WTC11 (cell line): ENCODE results near the gene MTMR6. TPM values are rescaled to one million over a fixed set of nuclear protein-coding genes. Genes with fewer than 3 reads are reported as not detected.

Experiments used
- ATAC-seq: fragments of 200-7000 bp; cut with Tn5 transposase; 2 replicates; pipeline ENCODE4 v1.10.0; 2021; ENCODE audit warnings: mild to moderate bottlenecking, moderate library complexity
- CTCF ChIA-PET: fragments of 300-600 bp; sonication (Branson Sonifier 250); formaldehyde crosslinking; loops from one replicate; lab custom pipeline; 2021; ENCODE audit warnings: antibody characterized with exemption; lab: Charles Lee
- POLR2A ChIA-PET: fragments of 350-600 bp; sonication (Branson Sonifier 250); formaldehyde crosslinking; loops from one replicate; lab custom pipeline; 2021; ENCODE audit warnings: antibody characterized with exemption; lab: Charles Lee
- DNase-seq: peaks from one replicate; pipeline ENCODE4 v3.0.0; 2021; ENCODE audit warnings: low spot score
- H3K27ac Mint-ChIP-seq: 2 replicates; pipeline ENCODE4 v1.8.0; 2021; ENCODE audit warnings: mixed read lengths
- H3K27me3 Mint-ChIP-seq: 2 replicates; pipeline ENCODE4 v1.8.0; 2021; ENCODE audit warnings: low read depth, mild to moderate bottlenecking, moderate library complexity, mixed read lengths
- H3K36me3 Mint-ChIP-seq: 2 replicates; pipeline ENCODE4 v1.8.0; 2021; ENCODE audit warnings: mixed read lengths
- H3K4me1 Mint-ChIP-seq: 2 replicates; pipeline ENCODE4 v1.8.0; 2022; ENCODE audit warnings: mixed read lengths
- H3K4me3 Mint-ChIP-seq: 2 replicates; pipeline ENCODE4 v1.8.0; 2021; ENCODE audit warnings: mild to moderate bottlenecking, moderate library complexity, mixed read lengths
- H3K9me3 Mint-ChIP-seq: 2 replicates; pipeline ENCODE4 v1.8.0; 2021; ENCODE audit warnings: mixed read lengths
- AR ChIP-seq: fragments of 250-450 bp; sonication (Bioruptor Pico); IDR thresholded peaks from 2 replicates; pipeline ENCODE4 v1.9.0; 2021; ENCODE audit warnings: mild to moderate bottlenecking
- ATF3 ChIP-seq: sonication (generic); formaldehyde crosslinking; conservative IDR thresholded peaks from 2 replicates; pipeline ENCODE4 v1.8.1; 2022; ENCODE audit warnings: mild to moderate bottlenecking, missing genetic modification reagents
- ATF6 ChIP-seq: sonication (generic); formaldehyde crosslinking; IDR thresholded peaks from 2 replicates; pipeline ENCODE4 v1.8.1; 2023; ENCODE audit warnings: mild to moderate bottlenecking, missing genetic modification reagents
- CBFB ChIP-seq: sonication (generic); formaldehyde crosslinking; IDR thresholded peaks from 2 replicates; pipeline ENCODE4 v1.8.1; 2022; ENCODE audit warnings: mild to moderate bottlenecking, low read depth, missing genetic modification reagents
- CREM ChIP-seq: sonication (generic); formaldehyde crosslinking; IDR thresholded peaks from 2 replicates; pipeline ENCODE4 v1.8.1; 2022; ENCODE audit warnings: mild to moderate bottlenecking, missing genetic modification reagents, moderate library complexity
- ELF4 ChIP-seq: sonication (generic); formaldehyde crosslinking; IDR thresholded peaks from 2 replicates; pipeline ENCODE4 v1.8.1; 2022; ENCODE audit warnings: low read depth, mild to moderate bottlenecking, moderate library complexity, missing genetic modification reagents
- FOXJ3 ChIP-seq: sonication (generic); formaldehyde crosslinking; IDR thresholded peaks from 2 replicates; pipeline ENCODE4 v1.9.0; 2021; ENCODE audit warnings: missing genetic modification reagents, mild to moderate bottlenecking, borderline replicate concordance
- GABPB1 ChIP-seq: sonication (generic); formaldehyde crosslinking; IDR thresholded peaks from 2 replicates; pipeline ENCODE4 v1.8.1; 2023; ENCODE audit warnings: mild to moderate bottlenecking, missing genetic modification reagents
- GRHL2 ChIP-seq: fragments of 250-450 bp; sonication (Bioruptor Pico); IDR thresholded peaks from 2 replicates; pipeline ENCODE4 v1.8.0; 2022; ENCODE audit warnings: mild to moderate bottlenecking, moderate library complexity; ENCODE audit not compliant: insufficient replicate concordance, severe bottlenecking
- HMGA2 ChIP-seq: fragments of 250-450 bp; sonication (Bioruptor Pico); IDR thresholded peaks from 2 replicates; pipeline ENCODE4 v1.4.0; 2021; ENCODE audit warnings: mild to moderate bottlenecking, moderate library complexity
- KAT7 ChIP-seq: sonication (generic); formaldehyde crosslinking; IDR thresholded peaks from 2 replicates; pipeline ENCODE4 v1.8.1; 2023; ENCODE audit warnings: missing genetic modification reagents, mild to moderate bottlenecking, borderline replicate concordance
- MYBL2 ChIP-seq: sonication (generic); formaldehyde crosslinking; IDR thresholded peaks from 2 replicates; pipeline ENCODE4 v1.8.1; 2023; ENCODE audit warnings: mild to moderate bottlenecking, moderate library complexity, missing genetic modification reagents
- RORB ChIP-seq: fragments of 250-450 bp; sonication (Bioruptor Pico); IDR thresholded peaks from 2 replicates; pipeline ENCODE4 v1.9.0; 2021; ENCODE audit warnings: mild to moderate bottlenecking
- STAT6 ChIP-seq: sonication (generic); formaldehyde crosslinking; conservative IDR thresholded peaks from 2 replicates; pipeline ENCODE4 v1.8.1; 2023; ENCODE audit warnings: mild to moderate bottlenecking, low read depth, missing genetic modification reagents, moderate library complexity
- USF2 ChIP-seq: sonication (generic); formaldehyde crosslinking; IDR thresholded peaks from 2 replicates; pipeline ENCODE4 v1.8.1; 2023; ENCODE audit warnings: mild to moderate bottlenecking, missing genetic modification reagents, moderate library complexity
- ZBTB21 ChIP-seq: sonication (generic); formaldehyde crosslinking; IDR thresholded peaks from 2 replicates; pipeline ENCODE4 v1.8.1; 2023; ENCODE audit warnings: mild to moderate bottlenecking, missing genetic modification reagents, borderline replicate concordance
- ZNF138 ChIP-seq: sonication (generic); formaldehyde crosslinking; conservative IDR thresholded peaks from 2 replicates; pipeline ENCODE4 v1.8.1; 2022; ENCODE audit warnings: mild to moderate bottlenecking, moderate library complexity, missing genetic modification reagents
- ZNF396 ChIP-seq: fragments of 250-450 bp; sonication (Bioruptor Pico); IDR thresholded peaks from 2 replicates; pipeline ENCODE4 v1.8.0; 2021; ENCODE audit warnings: mild to moderate bottlenecking, moderate library complexity, borderline replicate concordance
- ZNF416 ChIP-seq: fragments of 250-450 bp; sonication (Bioruptor Pico); IDR thresholded peaks from 2 replicates; pipeline ENCODE4 v1.9.0; 2021; ENCODE audit warnings: mild to moderate bottlenecking, inconsistent platforms
- ZNF671 ChIP-seq: fragments of 250-450 bp; sonication (Bioruptor Pico); IDR thresholded peaks from 2 replicates; pipeline ENCODE4 v1.8.0; 2021; ENCODE audit warnings: mild to moderate bottlenecking
- total RNA-seq: library from RNA; stranded (reverse); gene quantifications from 3 replicates; pipeline ENCODE4 v1.2.3, GENCODE V29; 2021
- TF ChIP-seq, protein P1 (sequence below): sonication (generic); formaldehyde crosslinking; IDR thresholded peaks from 2 replicates; pipeline ENCODE4 v1.8.0; 2022; ENCODE audit warnings: mild to moderate bottlenecking, missing genetic modification reagents
- TF ChIP-seq, protein P2 (sequence below): sonication (generic); formaldehyde crosslinking; IDR thresholded peaks from 2 replicates; pipeline ENCODE4 v1.8.1; 2022; ENCODE audit warnings: mild to moderate bottlenecking, missing genetic modification reagents, moderate library complexity, borderline replicate concordance

Gene MTMR6
- total RNA-seq, 1 experiment from 2014 or later = 8.6 TPM

GRCh38 chr13:25295701-25296100 lies 8.4 kb upstream of the MTMR6 start (continued):
- TF ChIP-seq USF2 (CRISPR knock-in tag) (no peak), RORB (no peak), MYBL2 (CRISPR knock-in tag) (no peak), HMGA2 (CRISPR knock-in tag) (no peak), GABPB1 (CRISPR knock-in tag) (no peak), ZNF416 (CRISPR knock-in tag) (no peak), CREM (CRISPR knock-in tag) (no peak)

DNA sequence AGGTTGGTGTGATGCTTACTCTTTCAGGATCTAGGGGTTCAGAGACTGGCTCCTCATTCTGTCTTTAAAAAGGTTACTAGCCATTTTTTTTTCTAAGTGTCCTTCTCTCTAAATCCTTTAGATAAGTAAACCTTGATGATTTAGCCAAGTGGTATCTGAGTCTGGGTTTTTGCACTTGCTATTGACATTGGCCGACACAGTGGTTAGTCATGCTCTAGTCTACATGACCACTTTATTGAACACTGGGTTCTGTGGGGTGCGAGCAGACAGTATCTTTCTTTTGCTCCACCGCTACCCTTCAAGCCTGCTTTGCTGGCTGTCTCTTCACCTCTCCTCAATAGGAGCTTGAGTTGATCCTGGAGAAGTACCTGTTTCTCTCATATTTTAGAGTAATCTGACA lies 7.9 kb upstream of the MTMR6 start:
- ATAC-seq (no peak), DNase-seq (no peak)
- POLR2A ChIA-PET = no interaction called here
- CTCF ChIA-PET = no interaction called here
- Mint-ChIP-seq H3K4me3 (no peak overlapping the region), H3K4me1 (peaks cover 4% of the 10 kb centered on the region), H3K9me3 (0 out of 2 replicates have a peak, but pooled peaks cover 2% of the 10 kb centered on the region), H3K27me3 (peaks cover 44% of the 10 kb centered on the region), H3K27ac (no peak overlapping the region), H3K36me3 (no peaks in the 10 kb centered on the region)
- TF ChIP-seq AR (CRISPR knock-in tag) (no peak), MYBL2 (CRISPR knock-in tag) (no peak), STAT6 (CRISPR knock-in tag) (no peak), FOXJ3 (CRISPR knock-in tag) (no peak), ZNF396 (CRISPR knock-in tag) (no peak), CBFB (CRISPR knock-in tag) (no peak), ZBTB21 (no peak), ZNF671 (CRISPR knock-in tag) (no peak), ATF6 (CRISPR knock-in tag) (no peak), USF2 (CRISPR knock-in tag) (no peak), ZNF138 (CRISPR knock-in tag) (no peak), ELF4 (CRISPR knock-in tag) (no peak), RORB (no peak), GRHL2 (CRISPR knock-in tag) (no peak), KAT7 (CRISPR knock-in tag) (no peak), ATF3 (CRISPR knock-in tag) (no peak)
- TF ChIP-seq, protein P1, sequence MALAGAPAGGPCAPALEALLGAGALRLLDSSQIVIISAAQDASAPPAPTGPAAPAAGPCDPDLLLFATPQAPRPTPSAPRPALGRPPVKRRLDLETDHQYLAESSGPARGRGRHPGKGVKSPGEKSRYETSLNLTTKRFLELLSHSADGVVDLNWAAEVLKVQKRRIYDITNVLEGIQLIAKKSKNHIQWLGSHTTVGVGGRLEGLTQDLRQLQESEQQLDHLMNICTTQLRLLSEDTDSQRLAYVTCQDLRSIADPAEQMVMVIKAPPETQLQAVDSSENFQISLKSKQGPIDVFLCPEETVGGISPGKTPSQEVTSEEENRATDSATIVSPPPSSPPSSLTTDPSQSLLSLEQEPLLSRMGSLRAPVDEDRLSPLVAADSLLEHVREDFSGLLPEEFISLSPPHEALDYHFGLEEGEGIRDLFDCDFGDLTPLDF (CRISPR knock-in tag) = no peak
- TF ChIP-seq, protein P2, sequence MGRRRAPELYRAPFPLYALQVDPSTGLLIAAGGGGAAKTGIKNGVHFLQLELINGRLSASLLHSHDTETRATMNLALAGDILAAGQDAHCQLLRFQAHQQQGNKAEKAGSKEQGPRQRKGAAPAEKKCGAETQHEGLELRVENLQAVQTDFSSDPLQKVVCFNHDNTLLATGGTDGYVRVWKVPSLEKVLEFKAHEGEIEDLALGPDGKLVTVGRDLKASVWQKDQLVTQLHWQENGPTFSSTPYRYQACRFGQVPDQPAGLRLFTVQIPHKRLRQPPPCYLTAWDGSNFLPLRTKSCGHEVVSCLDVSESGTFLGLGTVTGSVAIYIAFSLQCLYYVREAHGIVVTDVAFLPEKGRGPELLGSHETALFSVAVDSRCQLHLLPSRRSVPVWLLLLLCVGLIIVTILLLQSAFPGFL (CRISPR knock-in tag) = no peak
